HepG2 (cell line): Measurements from ENCODE around the gene ABCG1. TPM values are rescaled to one million over a fixed set of nuclear protein-coding genes. Genes with fewer than 3 reads are reported as not detected.

Experiments used
- ATAC-seq: fragments of 200-7000 bp; cut with Tn5 transposase; 3 replicates; pipeline ENCODE4 v1.9.1; 2020; ENCODE audit warnings: mild to moderate bottlenecking, moderate library complexity
- BruUV-seq: library from RNA; stranded (reverse); fragments of 400-500 nt; replicated peaks from 2 replicates; lab custom pipeline; 2021; lab: Mats Ljungman, UMichigan
- CTCF ChIA-PET: fragments of 300-600 bp; formaldehyde crosslinking; extraction: SDS; loops from one replicate; lab custom pipeline; 2021; ENCODE audit warnings: low total read pairs, inconsistent platforms, low intra/inter-chr PET ratio; lab: Yijun Ruan, JAX
- POLR2A ChIA-PET: fragments of 350-600 bp; sonication (Branson Sonifier 250); formaldehyde crosslinking; loops from one replicate; lab custom pipeline; 2020; ENCODE audit warnings: antibody characterized with exemption, inconsistent platforms; lab: Yijun Ruan, JAX
- DNase-seq: peaks from one replicate; pipeline ENCODE4 v3.0.0-alpha.2; 2015; ENCODE audit warnings: low spot score
- FAIRE-seq: peaks from 3 replicates; lab custom pipeline; 2011; peaks lifted over from hg19 to GRCh38; lab: Jason Lieb, UNC
- H2AFZ ChIP-seq: one replicate; pipeline ENCODE4 v1.6.1; 2011; ENCODE audit warnings: low read length, inconsistent platforms
- H3K27ac ChIP-seq: fragments of 300-600 bp; 3 replicates; pipeline ENCODE4 v1.8.0; 2011; ENCODE audit warnings: mixed run types, mild to moderate bottlenecking, mixed read lengths, low read length, inconsistent platforms; ENCODE audit not compliant: insufficient read depth; ENCODE audit errors: extremely low read length
- H3K27me3 ChIP-seq, 2 experiments: fragments of 200-600 bp in 1 of 2; 2 replicates in 1 of 2; 3 replicates in 1 of 2; pipeline versions ENCODE4 v1.6.0 to v1.8.0; 2011; ENCODE audit warnings: low read length in 2 of 2, mild to moderate bottlenecking in 2 of 2, moderate library complexity in 2 of 2, inconsistent platforms in 1 of 2; ENCODE audit not compliant: insufficient read depth in 2 of 2, control insufficient read depth in 1 of 2
- H3K36me3 ChIP-seq, 2 experiments: fragments of 200-600 bp in 1 of 2; replicated peaks in 1 of 2; 2 replicates in 1 of 2; 3 replicates in 1 of 2; pipeline versions ENCODE4 v1.5.1 to v1.8.0; 2011; ENCODE audit warnings: low read length in 2 of 2, inconsistent platforms in 1 of 2; ENCODE audit not compliant: insufficient read depth in 2 of 2, control insufficient read depth in 1 of 2
- H3K4me1 ChIP-seq: 2 replicates; pipeline ENCODE4 v1.5.1; 2012; ENCODE audit warnings: low read length, inconsistent platforms; ENCODE audit not compliant: insufficient read depth
- H3K4me2 ChIP-seq: 2 replicates; pipeline ENCODE4 v1.6.0; 2011; ENCODE audit warnings: low read depth, low read length, inconsistent platforms
- H3K4me3 ChIP-seq, 3 experiments: fragments of 200-600 bp in 1 of 3; sonication (generic), shearing (Covaris generic) in 1 of 3; replicated peaks in 1 of 3; 2 replicates each; pipeline ENCODE4 v1.5.1; 2011 to 2016; ENCODE audit warnings: low read length in 3 of 3, inconsistent platforms in 2 of 3, low read depth in 2 of 3, mild to moderate bottlenecking in 2 of 3, control low read depth in 1 of 3, mixed read lengths in 1 of 3; ENCODE audit not compliant: insufficient read depth in 1 of 3
- H3K79me2 ChIP-seq: one replicate; pipeline ENCODE4 v1.6.1; 2011; ENCODE audit warnings: low read length, inconsistent platforms; ENCODE audit not compliant: insufficient read depth
- H3K9ac ChIP-seq: 2 replicates; pipeline ENCODE4 v1.6.0; 2011; ENCODE audit warnings: mild to moderate bottlenecking, low read depth, low read length, inconsistent platforms; ENCODE audit not compliant: insufficient read depth
- H3K9me3 ChIP-seq: 2 replicates; pipeline ENCODE4 v1.5.1; 2012; ENCODE audit warnings: mild to moderate bottlenecking, low read length
- H4K20me1 ChIP-seq: 2 replicates; pipeline ENCODE4 v1.6.0; 2011; ENCODE audit warnings: inconsistent platforms, mild to moderate bottlenecking, low read length, moderate library complexity; ENCODE audit not compliant: insufficient read depth
- ETV5 ChIP-seq: IDR thresholded peaks from 2 replicates; pipeline ENCODE4 v1.6.1; 2018; ENCODE audit warnings: missing biosample characterization, missing genetic modification reagents, inconsistent platforms, borderline replicate concordance
- MXD3 ChIP-seq: IDR thresholded peaks from 2 replicates; pipeline ENCODE4 v1.6.1; 2016; ENCODE audit warnings: mild to moderate bottlenecking, missing biosample characterization, missing genetic modification reagents
- NR1H2 ChIP-seq: sonication (generic); formaldehyde crosslinking; IDR thresholded peaks from 2 replicates; pipeline ENCODE4 v1.8.1; 2022; ENCODE audit warnings: low read depth, missing genetic modification reagents, borderline replicate concordance
- SIN3B ChIP-seq: fragments of 150-350 bp; IDR thresholded peaks from 2 replicates; pipeline ENCODE4 v1.6.1; 2014; ENCODE audit warnings: low read length
- SNAPC2 ChIP-seq: sonication (generic); formaldehyde crosslinking; IDR thresholded peaks from 2 replicates; pipeline ENCODE4 v1.8.1; 2022; ENCODE audit warnings: mild to moderate bottlenecking, missing genetic modification reagents
- TRIM24 ChIP-seq: sonication (generic); formaldehyde crosslinking; IDR thresholded peaks from 2 replicates; pipeline ENCODE4 v1.8.0; 2022; ENCODE audit warnings: mild to moderate bottlenecking, missing genetic modification reagents
- TSC22D2 ChIP-seq: sonication (generic); formaldehyde crosslinking; IDR thresholded peaks from 2 replicates; pipeline ENCODE4 v1.5.1; 2020; ENCODE audit warnings: missing genetic modification reagents, mild to moderate bottlenecking, borderline replicate concordance
- ZNF3 ChIP-seq: IDR thresholded peaks from 2 replicates; pipeline ENCODE4 v1.7.0; 2017; ENCODE audit warnings: inconsistent platforms
- WGBS: methylation state at CpG from one replicate; pipeline ENCODE4 v1.1.6; 2017; ENCODE audit warnings: low lambda C conversion rate; 5-methylcytosine and 5-hydroxymethylcytosine counted together
- in situ Hi-C: cut with HindIII; loops from 2 replicates; pipeline ENCODE4 v1.10.0; 2017; ENCODE audit warnings: low pct_unique_long_range_greater_than_20kb; ENCODE audit not compliant: extremely low pct_ligation_motif_present
- intact Hi-C: fragments of 100-400 bp; cut with micrococcal nuclease; formaldehyde crosslinking; loops from one replicate; pipeline ENCODE4 v1.10.0; 2022; ENCODE audit not compliant: unreplicated experiment
- polyA plus RNA-seq, 8 experiments: library from polyadenylated mRNA; depleted of rRNA in 3 of 8; stranded (reverse) in 7 of 8; unstranded in 1 of 8; fragments of >200 nt; fragmentation: Illumina TruSeq in 4 of 8; extraction: Trizol in 4 of 8; gene quantifications; 2 replicates each; pipeline versions ENCODE4 v1.2.1 to v1.2.3, GENCODE V29; 2011 to 2016; ENCODE audit warnings: low read depth in 4 of 8, missing spikeins in 1 of 8, mixed read lengths in 1 of 8; ENCODE audit not compliant: insufficient read depth in 1 of 8
- total RNA-seq, 5 experiments: library from RNA; depleted of rRNA; stranded (reverse); fragments of >200 nt; fragmentation: Illumina TruSeq; extraction: Trizol; gene quantifications; 2 replicates each; pipeline ENCODE4 v1.2.3, GENCODE V29; 2016; ENCODE audit warnings: low read depth in 1 of 5
- TF ChIP-seq, protein P1 (sequence below): sonication (generic); formaldehyde crosslinking; IDR thresholded peaks from one replicate; pipeline ENCODE4 v1.5.1; 2020; ENCODE audit warnings: mild to moderate bottlenecking, missing genetic modification reagents; ENCODE audit errors: not compliant biosample characterization
- TF ChIP-seq, protein P2 (sequence below): fragments of 450-650 bp; IDR thresholded peaks from 2 replicates; pipeline ENCODE4 v1.6.1; 2017
- TF ChIP-seq, protein P3 (sequence below): sonication (generic); formaldehyde crosslinking; IDR thresholded peaks from 2 replicates; pipeline ENCODE4 v1.4.0; 2020; ENCODE audit warnings: missing genetic modification reagents

ABCG1 gene
- total and polyA plus RNA-seq, 2 of the 13 experiments (the other 11 are each of a cell fraction or from before 2014, with no cell fraction given), result 0.04 TPM; not detected in 1

DNA sequence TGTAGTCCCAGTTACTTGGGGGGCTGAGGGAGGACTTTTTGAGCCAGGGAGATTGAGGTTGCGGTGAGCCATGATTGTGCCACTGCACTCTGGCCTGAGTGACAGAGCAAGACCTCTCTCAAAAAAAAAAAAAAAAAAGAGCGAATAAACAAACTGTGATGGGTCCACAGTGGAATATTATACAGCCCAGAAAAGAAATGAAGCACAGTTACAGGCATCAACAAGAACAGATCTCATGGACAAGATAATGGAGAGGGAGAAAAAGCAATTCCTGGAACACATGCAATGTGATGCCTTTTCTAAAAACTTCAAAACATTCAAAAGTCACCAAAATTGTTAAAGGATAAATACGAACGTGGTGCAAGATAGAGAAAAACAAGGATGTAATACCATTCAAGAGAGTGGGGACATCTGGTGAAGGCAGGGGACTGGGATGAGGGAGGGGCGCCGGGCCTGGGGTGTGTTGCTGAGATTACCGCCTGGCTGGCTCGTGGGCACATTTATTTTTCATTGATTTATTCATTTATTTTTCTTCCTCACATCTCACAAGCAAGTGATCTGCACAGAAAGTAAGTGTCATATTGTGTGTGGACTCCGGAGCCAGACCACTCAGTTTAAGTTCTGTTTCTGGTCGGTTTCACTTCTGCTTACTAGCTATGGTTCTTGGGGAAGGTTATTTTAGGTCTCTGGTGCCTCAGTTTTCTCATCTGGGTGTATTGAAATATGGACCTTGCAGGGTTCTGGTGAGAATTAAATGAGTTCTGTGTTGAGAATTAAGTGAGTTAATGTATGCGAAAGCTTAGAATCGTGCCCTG is 30.1 kb downstream of the ABCG1 start:
- Histone ChIP-seq H3K4me3 (no peak overlapping the region), H3K4me1 (no peaks in the 10 kb centered on the region), H3K4me2 (no peak overlapping the region), H3K9ac (no peak overlapping the region), H3K27ac (no peak overlapping the region), H2AFZ (no peak overlapping the region), H3K9me3 (no peaks in the 10 kb centered on the region), H4K20me1 (no peaks in the 10 kb centered on the region), H3K79me2 (no peaks in the 10 kb centered on the region), H3K27me3 (peaks cover 3 to 27% of the 10 kb centered on the region in 2 experiments; a peak in 4 of 5 replicates), H3K36me3 (no peaks in the 10 kb centered on the region)
- no peak for FAIRE-seq
- no peak for ATAC-seq
- no peak for DNase-seq
- POLR2A ChIA-PET, result no interaction called here
- intact Hi-C loops (no loop called here), in situ Hi-C loops (no loop called here)
- 45% methylated on average over 12 of the region's 12 CpGs for WGBS
- TF ChIP-seq NR1H2 (CRISPR knock-in tag) (no peak), ZNF3 (CRISPR knock-in tag) (no peak), TSC22D2 (no peak), MXD3 (CRISPR knock-in tag) (no peak), ETV5 (CRISPR knock-in tag) (no peak), SIN3B (no peak), SNAPC2 (no peak), TRIM24 (no peak)
- TF ChIP-seq, protein P1, sequence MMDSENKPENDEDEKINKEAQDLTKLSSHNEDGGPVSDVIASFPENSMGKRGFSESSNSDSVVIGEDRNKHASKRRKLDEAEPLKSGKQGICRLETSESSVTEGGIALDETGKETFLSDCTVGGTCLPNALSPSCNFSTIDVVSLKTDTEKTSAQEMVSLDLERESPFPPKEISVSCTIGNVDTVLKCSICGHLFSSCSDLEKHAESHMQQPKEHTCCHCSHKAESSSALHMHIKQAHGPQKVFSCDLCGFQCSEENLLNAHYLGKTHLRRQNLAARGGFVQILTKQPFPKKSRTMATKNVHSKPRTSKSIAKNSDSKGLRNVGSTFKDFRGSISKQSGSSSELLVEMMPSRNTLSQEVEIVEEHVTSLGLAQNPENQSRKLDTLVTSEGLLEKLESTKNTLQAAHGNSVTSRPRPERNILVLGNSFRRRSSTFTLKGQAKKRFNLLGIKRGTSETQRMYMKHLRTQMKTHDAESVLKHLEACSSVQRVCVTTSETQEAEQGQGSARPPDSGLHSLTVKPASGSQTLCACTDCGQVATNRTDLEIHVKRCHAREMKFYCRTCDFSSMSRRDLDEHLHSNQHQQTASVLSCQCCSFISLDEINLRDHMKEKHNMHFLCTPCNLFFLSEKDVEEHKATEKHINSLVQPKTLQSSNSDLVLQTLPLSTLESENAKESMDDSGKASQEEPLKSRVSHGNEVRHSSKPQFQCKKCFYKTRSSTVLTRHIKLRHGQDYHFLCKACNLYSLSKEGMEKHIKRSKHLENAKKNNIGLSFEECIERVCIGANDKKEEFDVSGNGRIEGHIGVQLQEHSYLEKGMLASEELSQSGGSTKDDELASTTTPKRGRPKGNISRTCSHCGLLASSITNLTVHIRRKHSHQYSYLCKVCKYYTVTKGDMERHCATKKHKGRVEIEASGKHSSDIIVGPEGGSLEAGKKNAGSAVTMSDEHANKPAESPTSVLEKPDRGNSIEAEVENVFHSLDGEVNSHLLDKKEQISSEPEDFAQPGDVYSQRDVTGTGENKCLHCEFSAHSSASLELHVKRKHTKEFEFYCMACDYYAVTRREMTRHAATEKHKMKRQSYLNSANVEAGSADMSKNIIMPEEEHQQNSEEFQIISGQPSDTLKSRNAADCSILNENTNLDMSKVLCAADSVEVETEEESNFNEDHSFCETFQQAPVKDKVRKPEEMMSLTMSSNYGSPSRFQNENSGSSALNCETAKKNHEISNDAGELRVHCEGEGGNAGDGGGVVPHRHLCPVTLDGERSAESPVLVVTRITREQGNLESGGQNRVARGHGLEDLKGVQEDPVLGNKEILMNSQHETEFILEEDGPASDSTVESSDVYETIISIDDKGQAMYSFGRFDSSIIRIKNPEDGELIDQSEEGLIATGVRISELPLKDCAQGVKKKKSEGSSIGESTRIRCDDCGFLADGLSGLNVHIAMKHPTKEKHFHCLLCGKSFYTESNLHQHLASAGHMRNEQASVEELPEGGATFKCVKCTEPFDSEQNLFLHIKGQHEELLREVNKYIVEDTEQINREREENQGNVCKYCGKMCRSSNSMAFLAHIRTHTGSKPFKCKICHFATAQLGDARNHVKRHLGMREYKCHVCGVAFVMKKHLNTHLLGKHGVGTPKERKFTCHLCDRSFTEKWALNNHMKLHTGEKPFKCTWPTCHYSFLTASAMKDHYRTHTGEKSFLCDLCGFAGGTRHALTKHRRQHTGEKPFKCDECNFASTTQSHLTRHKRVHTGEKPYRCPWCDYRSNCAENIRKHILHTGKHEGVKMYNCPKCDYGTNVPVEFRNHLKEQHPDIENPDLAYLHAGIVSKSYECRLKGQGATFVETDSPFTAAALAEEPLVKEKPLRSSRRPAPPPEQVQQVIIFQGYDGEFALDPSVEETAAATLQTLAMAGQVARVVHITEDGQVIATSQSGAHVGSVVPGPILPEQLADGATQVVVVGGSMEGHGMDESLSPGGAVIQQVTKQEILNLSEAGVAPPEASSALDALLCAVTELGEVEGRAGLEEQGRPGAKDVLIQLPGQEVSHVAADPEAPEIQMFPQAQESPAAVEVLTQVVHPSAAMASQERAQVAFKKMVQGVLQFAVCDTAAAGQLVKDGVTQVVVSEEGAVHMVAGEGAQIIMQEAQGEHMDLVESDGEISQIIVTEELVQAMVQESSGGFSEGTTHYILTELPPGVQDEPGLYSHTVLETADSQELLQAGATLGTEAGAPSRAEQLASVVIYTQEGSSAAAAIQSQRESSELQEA (CRISPR knock-in tag), result no peak
- TF ChIP-seq, protein P2, sequence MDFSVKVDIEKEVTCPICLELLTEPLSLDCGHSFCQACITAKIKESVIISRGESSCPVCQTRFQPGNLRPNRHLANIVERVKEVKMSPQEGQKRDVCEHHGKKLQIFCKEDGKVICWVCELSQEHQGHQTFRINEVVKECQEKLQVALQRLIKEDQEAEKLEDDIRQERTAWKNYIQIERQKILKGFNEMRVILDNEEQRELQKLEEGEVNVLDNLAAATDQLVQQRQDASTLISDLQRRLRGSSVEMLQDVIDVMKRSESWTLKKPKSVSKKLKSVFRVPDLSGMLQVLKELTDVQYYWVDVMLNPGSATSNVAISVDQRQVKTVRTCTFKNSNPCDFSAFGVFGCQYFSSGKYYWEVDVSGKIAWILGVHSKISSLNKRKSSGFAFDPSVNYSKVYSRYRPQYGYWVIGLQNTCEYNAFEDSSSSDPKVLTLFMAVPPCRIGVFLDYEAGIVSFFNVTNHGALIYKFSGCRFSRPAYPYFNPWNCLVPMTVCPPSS, result no peak
- TF ChIP-seq, protein P3, sequence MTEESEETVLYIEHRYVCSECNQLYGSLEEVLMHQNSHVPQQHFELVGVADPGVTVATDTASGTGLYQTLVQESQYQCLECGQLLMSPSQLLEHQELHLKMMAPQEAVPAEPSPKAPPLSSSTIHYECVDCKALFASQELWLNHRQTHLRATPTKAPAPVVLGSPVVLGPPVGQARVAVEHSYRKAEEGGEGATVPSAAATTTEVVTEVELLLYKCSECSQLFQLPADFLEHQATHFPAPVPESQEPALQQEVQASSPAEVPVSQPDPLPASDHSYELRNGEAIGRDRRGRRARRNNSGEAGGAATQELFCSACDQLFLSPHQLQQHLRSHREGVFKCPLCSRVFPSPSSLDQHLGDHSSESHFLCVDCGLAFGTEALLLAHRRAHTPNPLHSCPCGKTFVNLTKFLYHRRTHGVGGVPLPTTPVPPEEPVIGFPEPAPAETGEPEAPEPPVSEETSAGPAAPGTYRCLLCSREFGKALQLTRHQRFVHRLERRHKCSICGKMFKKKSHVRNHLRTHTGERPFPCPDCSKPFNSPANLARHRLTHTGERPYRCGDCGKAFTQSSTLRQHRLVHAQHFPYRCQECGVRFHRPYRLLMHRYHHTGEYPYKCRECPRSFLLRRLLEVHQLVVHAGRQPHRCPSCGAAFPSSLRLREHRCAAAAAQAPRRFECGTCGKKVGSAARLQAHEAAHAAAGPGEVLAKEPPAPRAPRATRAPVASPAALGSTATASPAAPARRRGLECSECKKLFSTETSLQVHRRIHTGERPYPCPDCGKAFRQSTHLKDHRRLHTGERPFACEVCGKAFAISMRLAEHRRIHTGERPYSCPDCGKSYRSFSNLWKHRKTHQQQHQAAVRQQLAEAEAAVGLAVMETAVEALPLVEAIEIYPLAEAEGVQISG (CRISPR knock-in tag), result no peak
- CTCF ChIA-PET, result no interaction called here
- no TSS peak for BruUV-seq
